GM19372 (cell line): Measurements from ENCODE around the gene PRKRA.
"Not testable (repeated sequence)": the region's sequence is repeated elsewhere in the genome, so short reads cannot be mapped to it uniquely, and the experiment has no call there.

Experiments used
- ATAC-seq: cut with Tn5 transposase; IDR thresholded peaks from one replicate; pipeline ENCODE4 v1.9.1; 2021; ENCODE audit warnings: mild to moderate bottlenecking, low read depth, moderate library complexity; ENCODE audit not compliant: unreplicated experiment

PRKRA gene

GRCh38 chr2:178415979-178416378 is 35.0 kb downstream of the PRKRA start:
- ATAC-seq, result no peak

DNA sequence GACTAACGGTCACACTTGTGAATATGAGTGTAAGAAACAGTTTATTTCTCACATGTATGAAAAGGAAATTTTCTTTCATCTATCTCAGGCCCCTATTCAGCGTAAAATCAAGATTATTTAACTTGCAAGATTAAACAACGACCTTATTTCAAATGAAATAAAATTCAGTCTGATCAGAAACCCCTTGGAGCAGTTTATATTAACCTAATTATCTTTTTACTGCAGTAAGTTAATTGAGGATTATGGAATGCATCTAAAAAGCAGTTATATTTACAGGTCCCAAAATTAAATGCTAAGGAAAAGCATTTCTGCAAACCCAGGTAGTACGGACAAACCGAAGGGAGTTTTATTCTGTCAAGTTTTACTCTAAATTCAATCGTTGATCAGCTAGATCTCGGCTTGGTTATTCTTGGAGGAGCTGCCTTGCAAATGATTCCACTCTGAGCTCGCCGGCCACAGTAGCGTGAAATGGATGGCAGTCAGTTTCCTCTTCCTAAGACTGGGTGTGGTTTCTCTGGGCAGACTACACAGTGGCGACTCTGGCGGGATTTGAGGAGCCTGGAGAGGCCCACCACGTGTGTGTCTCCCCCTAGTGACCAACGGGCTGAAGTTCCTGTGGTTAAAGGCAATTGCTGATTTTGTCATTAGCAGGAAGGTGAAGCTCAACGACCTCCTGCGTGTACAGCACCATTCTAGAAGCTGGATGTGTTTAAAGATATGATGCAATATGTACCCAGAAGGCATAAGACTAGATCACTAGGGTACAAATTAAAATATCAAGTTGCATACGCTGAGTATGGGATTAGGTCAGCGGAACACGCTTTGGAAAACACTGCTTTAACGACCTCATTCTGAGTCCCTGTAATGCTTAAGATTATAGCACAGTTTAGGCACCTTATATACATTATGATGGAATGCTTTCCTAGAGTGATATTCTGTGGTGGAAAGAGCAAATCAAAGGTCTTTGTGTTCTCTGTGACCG is 36.4 kb downstream of the PRKRA start:
- peak; percentile 73 for ATAC-seq

DNA sequence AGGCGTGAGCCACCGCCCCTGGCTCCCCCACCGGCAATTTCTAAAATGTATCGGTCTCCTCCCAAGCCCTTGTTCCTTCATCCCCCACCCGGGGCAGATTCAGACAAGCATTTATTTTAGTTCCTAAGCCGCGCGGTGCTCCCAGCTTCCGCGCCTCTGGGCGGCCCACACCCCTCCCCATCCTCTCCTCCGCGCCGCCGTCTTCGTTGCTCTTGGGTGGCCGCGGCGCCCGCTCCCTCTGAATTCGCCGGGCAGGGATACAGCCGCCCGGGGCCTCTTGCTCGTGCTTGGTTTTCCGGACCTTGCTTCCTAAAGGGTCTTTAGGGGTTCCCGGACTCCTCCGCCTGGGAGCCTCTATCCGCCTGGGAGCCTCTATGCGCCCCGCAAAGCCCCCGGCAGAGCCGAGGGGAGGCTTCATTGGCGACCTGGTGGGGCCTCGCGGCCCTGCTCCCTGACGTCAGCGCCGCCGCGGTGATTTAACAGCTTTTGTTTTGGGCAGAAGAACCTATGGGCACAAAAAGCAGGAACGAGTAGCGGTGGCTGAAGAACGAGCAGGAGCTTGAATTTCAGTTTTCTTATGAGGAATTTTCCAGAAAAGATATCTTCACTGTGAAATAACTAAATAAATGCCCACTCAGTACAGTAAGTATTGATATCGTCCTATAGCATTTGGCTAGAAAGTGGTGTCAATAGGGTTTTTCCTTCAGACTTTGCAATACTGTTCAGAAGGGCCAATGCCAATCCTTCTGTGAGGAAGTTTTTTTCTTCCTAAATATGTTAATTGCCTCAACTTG is 37.3 kb downstream of the PRKRA start:
- peak; percentile 65 for ATAC-seq

DNA sequence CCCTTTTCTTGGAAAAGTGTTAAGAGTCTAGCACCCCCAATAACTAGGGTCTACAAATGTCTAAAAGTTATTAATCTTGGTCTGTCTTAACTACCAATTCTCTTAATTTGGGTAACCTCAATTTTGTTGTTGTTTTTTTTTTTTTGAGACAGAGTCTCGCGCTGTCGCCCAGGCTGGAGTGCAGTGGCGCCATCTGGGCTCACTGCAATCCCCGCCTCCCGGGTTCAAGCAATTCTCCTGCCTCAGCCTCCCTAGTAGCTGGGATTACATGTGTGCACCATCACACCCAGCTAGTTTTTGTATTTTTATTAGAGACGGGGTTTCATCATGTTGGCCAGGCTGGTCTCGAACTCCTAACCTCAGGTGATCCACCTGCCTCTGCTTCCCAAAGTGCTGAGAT is 38.5 kb downstream of the PRKRA start:
- not testable (repeated sequence) for ATAC-seq

DNA sequence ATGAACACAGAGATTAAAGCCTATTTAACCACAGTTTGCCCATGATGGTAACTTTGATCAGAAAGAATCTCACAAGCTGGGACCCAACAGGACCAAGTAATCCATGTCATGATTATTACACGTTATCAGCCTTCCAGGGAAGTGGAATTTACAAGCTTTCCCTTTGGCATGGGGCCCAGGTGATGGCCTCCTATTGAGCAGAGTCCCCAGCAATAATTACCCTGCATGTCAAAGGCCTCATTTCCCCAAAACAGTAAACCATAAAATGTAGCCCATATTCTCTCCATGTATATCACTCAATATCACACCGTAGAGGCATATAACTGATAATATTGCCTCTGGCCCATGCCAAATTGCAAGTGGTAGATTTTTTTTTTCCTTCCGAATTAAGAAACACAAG is 38.9 kb downstream of the PRKRA start:
- ATAC-seq, result no peak

DNA sequence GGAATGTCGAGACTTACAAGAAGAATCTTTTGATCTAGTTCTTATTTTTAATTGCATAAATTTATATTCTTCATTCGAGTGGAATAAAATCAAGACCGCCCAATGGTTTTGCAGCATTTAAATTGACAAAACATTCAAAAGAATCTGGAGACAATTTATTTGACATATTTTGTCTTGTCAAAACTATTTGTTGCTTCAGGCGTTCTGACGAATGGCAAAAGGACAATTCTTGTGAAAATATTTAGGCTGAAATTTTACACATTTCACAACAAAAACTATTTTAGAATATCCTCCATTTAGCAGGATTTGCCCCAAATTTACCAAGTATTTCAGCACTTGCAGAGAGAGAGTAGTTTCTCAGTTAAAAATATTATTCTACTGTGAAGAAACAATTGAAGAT is 41.7 kb downstream of the PRKRA start:
- ATAC-seq, result no peak

DNA sequence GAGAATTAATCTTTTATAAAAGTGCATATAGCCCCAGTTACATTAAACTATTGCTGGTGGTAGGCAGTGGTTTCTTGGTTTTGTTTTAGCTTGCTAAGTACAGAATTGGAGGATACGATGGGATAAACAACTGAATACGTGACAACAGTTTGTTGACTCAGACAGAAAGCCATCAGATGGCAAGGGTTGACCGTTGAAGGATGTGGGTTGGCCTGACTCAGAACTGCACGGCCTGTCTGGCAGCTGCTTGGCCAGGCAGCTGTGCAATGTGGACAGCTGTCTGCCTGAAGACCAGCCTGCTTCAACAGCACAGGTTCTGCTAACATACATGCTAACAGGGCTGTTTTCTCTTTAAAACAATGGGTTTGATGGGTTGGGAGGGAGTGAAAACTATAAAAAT is 46.6 kb downstream of the PRKRA start:
- peak; percentile 99 for ATAC-seq

- ATAC-seq, result peak; percentile 34
These were observed 47.2 kb downstream of the PRKRA start for GRCh38 chr2:178403671-178404306.

GRCh38 chr2:178401994-178402437 is 49.0 kb downstream of the PRKRA start:
- no peak for ATAC-seq

- ATAC-seq, result peak; percentile 88
These were observed 53.9 kb downstream of the PRKRA start for GRCh38 chr2:178397002-178397605.

GRCh38 chr2:178395941-178396570 is 54.9 kb downstream of the PRKRA start:
- no peak for ATAC-seq

- no peak for ATAC-seq
These were observed 55.7 kb downstream of the PRKRA start for GRCh38 chr2:178395295-178395694.

DNA sequence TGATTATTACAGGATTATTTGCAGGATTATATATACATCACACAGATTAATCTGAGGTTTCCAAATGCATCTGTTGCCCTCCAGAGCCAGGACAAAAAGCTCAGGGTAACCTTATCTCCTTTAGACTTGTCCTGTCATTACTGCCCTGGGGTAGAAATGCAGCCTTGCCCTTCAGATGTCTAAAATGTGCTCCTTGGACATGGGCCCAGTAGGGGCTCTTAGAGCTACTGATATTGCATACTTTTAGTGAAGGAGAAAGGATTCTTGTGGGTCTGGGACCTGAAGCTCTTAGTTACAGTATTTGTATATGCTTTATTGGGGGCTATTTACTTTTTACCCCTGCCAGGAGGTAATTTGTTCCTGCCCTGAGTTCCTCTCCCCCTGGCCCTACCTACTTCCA is 56.1 kb downstream of the PRKRA start:
- no peak for ATAC-seq

DNA sequence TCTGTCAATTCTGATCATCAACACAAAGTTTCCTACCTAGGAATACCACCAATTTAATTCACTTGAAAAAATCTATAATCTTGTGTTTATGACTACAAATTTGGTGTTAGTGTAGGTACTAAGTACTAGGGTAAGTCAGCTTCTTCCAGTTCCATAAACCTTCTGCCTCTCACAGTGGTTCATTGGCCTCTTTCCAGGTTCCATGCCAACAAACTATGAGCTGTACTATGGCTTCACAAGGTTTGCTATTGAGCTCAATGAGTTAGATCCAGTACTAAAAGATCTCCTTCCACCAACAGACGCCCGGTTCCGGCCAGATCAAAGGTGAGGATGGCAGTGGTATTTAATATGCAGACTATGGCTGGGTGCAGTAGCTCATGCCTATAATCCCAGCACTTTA is 58.8 kb downstream of the PRKRA start:
- no peak for ATAC-seq

DNA sequence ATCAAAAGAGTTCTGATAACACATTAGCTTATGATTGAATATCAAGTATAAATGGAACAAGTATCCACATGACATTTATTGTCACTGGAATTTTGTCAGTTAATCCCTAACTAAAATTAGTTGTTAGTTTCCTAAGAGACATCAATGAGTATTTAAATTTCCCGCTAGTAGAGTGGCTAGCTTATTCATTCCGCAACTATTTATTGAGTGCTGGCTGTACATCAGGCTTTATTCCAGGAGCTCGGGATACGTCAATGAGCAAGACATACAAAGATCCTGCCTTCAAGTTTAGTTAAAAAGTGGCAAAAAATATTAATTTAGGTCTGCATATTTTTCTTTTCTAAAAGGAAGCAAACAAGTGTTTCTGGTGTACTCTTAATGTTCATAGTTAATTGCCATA is 59.3 kb downstream of the PRKRA start:
- no peak for ATAC-seq

GRCh38 chr2:178388287-178388686 is 62.7 kb downstream of the PRKRA start:
- no peak for ATAC-seq

GRCh38 chr2:178386986-178387597 is 63.9 kb downstream of the PRKRA start:
- no peak for ATAC-seq

- ATAC-seq, result no peak
These were observed 65.3 kb downstream of the PRKRA start for GRCh38 chr2:178385595-178386148.

DNA sequence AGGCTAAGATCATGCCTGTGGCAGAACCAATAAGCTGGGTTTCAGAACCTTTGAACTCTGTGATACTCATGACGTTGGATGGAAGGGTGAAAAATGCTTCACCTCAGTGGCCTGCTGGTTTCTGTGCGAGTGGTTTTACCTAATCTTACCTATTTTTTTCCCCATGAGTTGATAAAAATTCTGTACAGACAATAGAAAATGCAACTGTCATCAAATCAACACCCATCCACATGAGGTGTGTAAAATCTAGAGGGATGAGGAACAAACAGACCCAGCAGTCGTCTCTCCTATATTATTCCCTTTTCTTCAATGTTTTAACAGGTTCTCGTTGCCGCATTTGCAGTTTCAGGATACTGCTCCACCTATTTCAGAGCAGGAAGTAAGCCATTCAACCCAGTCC is 67.3 kb downstream of the PRKRA start:
- no peak for ATAC-seq
